K562 (cell line): Measurements from ENCODE around the gene COQ5. TPM values are rescaled to one million over a fixed set of nuclear protein-coding genes. Genes with fewer than 3 reads are reported as not detected.

Source experiments
- BCOR ChIP-seq: fragments of 450-650 bp; IDR thresholded peaks from 2 replicates; pipeline ENCODE4 v1.6.1; 2016
- CGGBP1 ChIP-seq: fragments of 250-450 bp; sonication (Bioruptor Pico); IDR thresholded peaks from 2 replicates; pipeline ENCODE4 v1.9.0; 2021; ENCODE audit warnings: mild to moderate bottlenecking
- CXXC5 ChIP-seq: fragments of 250-450 bp; sonication (Bioruptor Pico); IDR thresholded peaks from 2 replicates; pipeline ENCODE4 v1.8.0; 2022; ENCODE audit warnings: inconsistent platforms, mild to moderate bottlenecking, moderate library complexity
- ELF2 ChIP-seq: fragments of 250-450 bp; sonication (Bioruptor Pico); IDR thresholded peaks from 2 replicates; pipeline ENCODE4 v1.5.0; 2021; ENCODE audit warnings: mild to moderate bottlenecking
- ETV5 ChIP-seq: sonication (generic); formaldehyde crosslinking; IDR thresholded peaks from 2 replicates; pipeline ENCODE4 v1.4.0; 2020; ENCODE audit warnings: low read depth, mild to moderate bottlenecking, missing genetic modification reagents
- GABPA ChIP-seq: fragments of 200-800 bp; sonication (Bioruptor generic); conservative IDR thresholded peaks from 2 replicates; pipeline ENCODE4 v1.6.1; 2016; ENCODE audit warnings: low read depth, missing genetic modification characterization, missing compliant biosample characterization
- GTF2A2 ChIP-seq: IDR thresholded peaks from 2 replicates; pipeline ENCODE4 v1.6.1; 2016; ENCODE audit warnings: mild to moderate bottlenecking, missing genetic modification characterization, missing compliant biosample characterization
- GTF2E2 ChIP-seq: fragments of 200-800 bp; sonication (Bioruptor generic); IDR thresholded peaks from 2 replicates; pipeline ENCODE4 v1.6.1; 2016; ENCODE audit warnings: missing genetic modification characterization, missing compliant biosample characterization
- HLTF ChIP-seq: fragments of 450-650 bp; IDR thresholded peaks from 2 replicates; pipeline ENCODE4 v1.6.1; 2016
- HOXB6 ChIP-seq: fragments of 250-450 bp; sonication (Bioruptor Pico); IDR thresholded peaks from 2 replicates; pipeline ENCODE4 v1.5.1; 2022; ENCODE audit warnings: mild to moderate bottlenecking, borderline replicate concordance
- MBD2 ChIP-seq: sonication (generic); IDR thresholded peaks from 2 replicates; pipeline ENCODE4 v1.6.1; 2016; ENCODE audit warnings: low read depth, borderline replicate concordance
- MNT ChIP-seq, 2 experiments: fragments of 450-650 bp; conservative IDR thresholded peaks; 2 replicates each; pipeline ENCODE4 v1.6.1; 2017; ENCODE audit warnings: mild to moderate bottlenecking in 2 of 2, moderate library complexity in 2 of 2
- MYC ChIP-seq, 2 experiments: fragments of 250-450 bp in 1 of 2; sonication (Bioruptor Pico) in 1 of 2; IDR thresholded peaks; 2 replicates each; pipeline versions ENCODE4 v1.5.1 to v1.6.1; 2012 to 2021; ENCODE audit warnings: low read depth in 2 of 2, borderline replicate concordance in 1 of 2, improper control_type of control experiment in 1 of 2, low read length in 1 of 2, mild to moderate bottlenecking in 1 of 2, moderate library complexity in 1 of 2
- NR2C1 ChIP-seq, 2 experiments: fragments of 450-650 bp; IDR thresholded peaks; 2 replicates each; pipeline ENCODE4 v1.6.1; 2017; ENCODE audit warnings: mild to moderate bottlenecking in 2 of 2, antibody characterized with exemption in 1 of 2, inconsistent platforms in 1 of 2, missing compliant biosample characterization in 1 of 2, missing genetic modification characterization in 1 of 2
- NRF1 ChIP-seq, 2 experiments: fragments of 450-650 bp; IDR thresholded peaks in 1 of 2; conservative IDR thresholded peaks in 1 of 2; 2 replicates each; pipeline ENCODE4 v1.6.1; 2014; ENCODE audit warnings: mild to moderate bottlenecking in 2 of 2
- RBBP5 ChIP-seq: fragments of 200-600 bp; sonication (generic); IDR thresholded peaks from 2 replicates; pipeline ENCODE4 v1.6.1; 2012; ENCODE audit warnings: borderline replicate concordance, mild to moderate bottlenecking, low read length, control low read depth, inconsistent platforms; ENCODE audit not compliant: insufficient read depth, poor library complexity, severe bottlenecking
- SMARCB1 ChIP-seq: IDR thresholded peaks from 2 replicates; pipeline ENCODE4 v1.6.1; 2011; ENCODE audit warnings: improper control_type of control experiment, low read depth; ENCODE audit not compliant: insufficient read length
- SUPT5H ChIP-seq: fragments of 450-650 bp; IDR thresholded peaks from 2 replicates; pipeline ENCODE4 v1.6.1; 2016
- TAF1 ChIP-seq: IDR thresholded peaks from 2 replicates; pipeline ENCODE4 v1.6.1; 2011; ENCODE audit warnings: mild to moderate bottlenecking, low read length, moderate library complexity; ENCODE audit not compliant: insufficient read depth, control insufficient read depth, severe bottlenecking; ENCODE audit errors: extremely low read depth
- TGIF2 ChIP-seq: sonication (generic); formaldehyde crosslinking; IDR thresholded peaks from 2 replicates; pipeline ENCODE4 v1.8.1; 2022; ENCODE audit warnings: mild to moderate bottlenecking, missing genetic modification reagents, moderate library complexity
- UBTF ChIP-seq, 2 experiments: IDR thresholded peaks; 2 replicates each; pipeline ENCODE4 v1.6.1; 2012; ENCODE audit warnings: improper control_type of control experiment in 2 of 2, low read depth in 2 of 2, low read length in 2 of 2, borderline replicate concordance in 1 of 2
- YY1 ChIP-seq, 3 experiments: IDR thresholded peaks; 2 replicates each; pipeline ENCODE4 v1.6.1; 2011; ENCODE audit warnings: low read length in 2 of 3, mild to moderate bottlenecking in 2 of 3, moderate library complexity in 2 of 3, borderline replicate concordance in 1 of 3, control low read depth in 1 of 3, low read depth in 1 of 3; ENCODE audit not compliant: insufficient read depth in 3 of 3, insufficient replicate concordance in 2 of 3, control insufficient read depth in 1 of 3, insufficient read length in 1 of 3; ENCODE audit errors: extremely low read depth in 1 of 3
- polyA plus RNA-seq, 8 experiments: library from polyadenylated mRNA; depleted of rRNA in 4 of 8; stranded (reverse) in 5 of 8; unstranded in 3 of 8; fragments of >200 nt; fragmentation: Nextera tagmentation in 2 of 8; fragmentation: Illumina TruSeq in 1 of 8; extraction: Ambion mirVana in 2 of 8; extraction: Trizol in 1 of 8; gene quantifications; 2 replicates each; pipeline versions ENCODE4 v1.2.1 to v1.2.3, GENCODE V29; 2011 to 2014; ENCODE audit warnings: inconsistent platforms in 1 of 8, missing spikeins in 1 of 8
- total RNA-seq, 7 experiments: library from RNA; depleted of rRNA in 6 of 7; stranded (reverse); fragments of >200 nt in 6 of 7; fragmentation: Illumina TruSeq in 2 of 7; extraction: Trizol in 2 of 7; gene quantifications; 2 replicates each; pipeline versions ENCODE4 v1.2.1 to v1.2.3, GENCODE V29; 2011 to 2021; ENCODE audit warnings: low replicate concordance in 1 of 7

Gene COQ5
- total and polyA plus RNA-seq, 9 of the 15 experiments (the other 6 are each of a cell fraction or from before 2014, with no cell fraction given), result 19.2 to 59.7 (median 30.4) TPM

- TF ChIP-seq GTF2E2 (tag) (0 out of 2 replicates have a peak, but pooled peaks have one; percentile 63), UBTF (IDR thresholded peaks at IDR 0.05; ENCODE audit: borderline replicate concordance in 1 of 2, low read depth in 2 of 2, low read length in 2 of 2) (peak; percentile 42 to 48; a peak in 1 of 4 replicates), NRF1 (conservative IDR thresholded peaks at IDR 0.05 in 1 of 2, IDR thresholded peaks at IDR 0.05 in 1 of 2) (peak; percentile 48 to 61; a peak in 2 of 4 replicates), GABPA (tag) (peak; percentile 52), TGIF2 (CRISPR knock-in tag) (no peak), HOXB6 (CRISPR knock-in tag) (no peak), SMARCB1 (no peak), CGGBP1 (0 out of 2 replicates have a peak, but pooled peaks have one; percentile 23), SUPT5H (peak; percentile 90), MBD2 (no peak; the same call in 1 of the 2 replicates), ELF2 (CRISPR knock-in tag) (0 out of 2 replicates have a peak, but pooled peaks have one; percentile 34), HLTF (0 out of 2 replicates have a peak, but pooled peaks have one; percentile 44), GTF2A2 (tag) (peak; percentile 84), NR2C1 (IDR thresholded peaks at IDR 0.05) (no peak; the same call in 1 of the 2 replicates), NR2C1 (tag; IDR thresholded peaks at IDR 0.05) (peak; percentile 34; the same call in 1 of the 2 replicates), ETV5 (0 out of 2 replicates have a peak, but pooled peaks have one; percentile 16), TAF1 (peak; percentile 78), MYC (IDR thresholded peaks at IDR 0.05; ENCODE audit: low read depth, low read length) (peak; percentile 56; the same call in 1 of the 2 replicates), MYC (CRISPR knock-in tag; IDR thresholded peaks at IDR 0.05; ENCODE audit: borderline replicate concordance, low read depth) (no peak), BCOR (no peak), MNT (conservative IDR thresholded peaks at IDR 0.05) (peak in 1 of 2 experiments; percentile 39; a peak in 1 of 4 replicates), CXXC5 (CRISPR knock-in tag) (peak; percentile 34; the same call in 1 of the 2 replicates), YY1 (IDR thresholded peaks at IDR 0.05; ENCODE audit: borderline replicate concordance in 1 of 3, control insufficient read depth in 1 of 3, extremely low read depth in 1 of 3, insufficient read depth in 3 of 3, insufficient read length in 1 of 3, insufficient replicate concordance in 2 of 3, low read depth in 1 of 3, low read length in 2 of 3) (peak; percentile 39 to 91 (median 85)), RBBP5 (peak; percentile 90)
Measured at GRCh38 chr12:120534203-120534702, 5.3 kb upstream of the COQ5 start, which contains the start of gene RNF10 (continued).
